Measurements from ENCODE around the gene SNRPN. TPM values are rescaled to one million over a fixed set of nuclear protein-coding genes. Genes with fewer than 3 reads are reported as not detected.
A peak's percentile ranks its signal among the peaks of the same experiment; 100 is the strongest.

SNRPN gene
- total and polyA plus RNA-seq, 2 experiments from 2014 or later: 225 to 283 TPM

- Histone ChIP-seq H3K36me3 (replicated peaks; ENCODE audit: insufficient read depth, low read depth) (no peaks in the 10 kb centered on the region), H3K4me1 (ENCODE audit: insufficient read depth) (no peaks in the 10 kb centered on the region), H3K9me3 (ENCODE audit: low read depth) (no peaks in the 10 kb centered on the region), H2AFZ (peak overlapping the region; percentile 67), H4K20me1 (ENCODE audit: insufficient read depth, poor library complexity, severe bottlenecking) (peaks cover 25% of the 10 kb centered on the region), H3K4me3 (peak overlapping the region; percentile 77), H3K27ac (peak overlapping the region; percentile 96), H3K79me2 (peaks cover 55% of the 10 kb centered on the region), H3K4me2 (peak overlapping the region; percentile 83), H3K27me3 (no peaks in the 10 kb centered on the region), H3K9me2 (replicated peaks; ENCODE audit: insufficient read depth) (no peaks in the 10 kb centered on the region)
- WGBS (ENCODE audit: low lambda C conversion rate, missing lambda C conversion rate): 38% methylated on average over 26 of the region's 28 CpGs
- TF ChIP-seq EZH2 (IDR thresholded peaks at IDR 0.05; ENCODE audit: borderline replicate concordance): no peak
- no peak for TF ChIP-seq CTCF (IDR thresholded peaks at IDR 0.05; ENCODE audit: poor library complexity)
- no peak for TF ChIP-seq EZH2phosphoT487 (IDR thresholded peaks at IDR 0.05; ENCODE audit: low read depth, severe bottlenecking, unreplicated experiment)
- peak; percentile 88 for DNase-seq (ENCODE audit: low spot score)
Measured at GRCh38 chr15:24956111-24956838, 1.5 kb downstream of the SNRPN start.

- Histone ChIP-seq H3K36me3 (replicated peaks; ENCODE audit: insufficient read depth, low read depth) (peaks cover 2% of the 10 kb centered on the region), H3K9me2 (replicated peaks; ENCODE audit: insufficient read depth) (no peaks in the 10 kb centered on the region), H3K4me1 (ENCODE audit: insufficient read depth) (no peaks in the 10 kb centered on the region), H3K27me3 (no peaks in the 10 kb centered on the region), H3K4me2 (peak overlapping the region; percentile 83), H3K27ac (peak overlapping the region; percentile 96), H2AFZ (no peak overlapping the region), H4K20me1 (ENCODE audit: insufficient read depth, poor library complexity, severe bottlenecking) (peaks cover 38% of the 10 kb centered on the region), H3K79me2 (peaks cover 69% of the 10 kb centered on the region), H3K4me3 (peak overlapping the region; percentile 66), H3K9me3 (ENCODE audit: low read depth) (no peaks in the 10 kb centered on the region)
- no peak for DNase-seq (ENCODE audit: low spot score)
- 40% methylated on average over 2 of the region's 2 CpGs for WGBS (ENCODE audit: low lambda C conversion rate, missing lambda C conversion rate)
- TF ChIP-seq CTCF (IDR thresholded peaks at IDR 0.05; ENCODE audit: poor library complexity) (no peak), EZH2 (IDR thresholded peaks at IDR 0.05; ENCODE audit: borderline replicate concordance) (no peak), EZH2phosphoT487 (IDR thresholded peaks at IDR 0.05; ENCODE audit: low read depth, severe bottlenecking, unreplicated experiment) (no peak)
Measured at GRCh38 chr15:24957691-24958090, 2.9 kb downstream of the SNRPN start.

GRCh38 chr15:24961967-24962366 lies 7.2 kb downstream of the SNRPN start:
- DNase-seq (ENCODE audit: low spot score): no peak
- Histone ChIP-seq H3K4me2 (peak overlapping the region; percentile 2), H3K27ac (no peak overlapping the region), H3K9me2 (replicated peaks; ENCODE audit: insufficient read depth) (no peaks in the 10 kb centered on the region), H3K36me3 (replicated peaks; ENCODE audit: insufficient read depth, low read depth) (peaks cover 2% of the 10 kb centered on the region), H4K20me1 (ENCODE audit: insufficient read depth, poor library complexity, severe bottlenecking) (peaks cover 45% of the 10 kb centered on the region), H3K4me1 (ENCODE audit: insufficient read depth) (no peaks in the 10 kb centered on the region), H3K4me3 (no peak overlapping the region), H3K9me3 (ENCODE audit: low read depth) (no peaks in the 10 kb centered on the region), H3K79me2 (peaks cover 100% of the 10 kb centered on the region), H3K27me3 (no peaks in the 10 kb centered on the region), H2AFZ (no peak overlapping the region)
- WGBS (ENCODE audit: low lambda C conversion rate, missing lambda C conversion rate): 57% methylated on average over 4 of the region's 4 CpGs
- no peak for TF ChIP-seq EZH2phosphoT487 (IDR thresholded peaks at IDR 0.05; ENCODE audit: low read depth, severe bottlenecking, unreplicated experiment)
- TF ChIP-seq EZH2 (IDR thresholded peaks at IDR 0.05; ENCODE audit: borderline replicate concordance): no peak
- no peak for TF ChIP-seq CTCF (IDR thresholded peaks at IDR 0.05; ENCODE audit: poor library complexity)
